Measurements from ENCODE around the gene USH1C.

DNA sequence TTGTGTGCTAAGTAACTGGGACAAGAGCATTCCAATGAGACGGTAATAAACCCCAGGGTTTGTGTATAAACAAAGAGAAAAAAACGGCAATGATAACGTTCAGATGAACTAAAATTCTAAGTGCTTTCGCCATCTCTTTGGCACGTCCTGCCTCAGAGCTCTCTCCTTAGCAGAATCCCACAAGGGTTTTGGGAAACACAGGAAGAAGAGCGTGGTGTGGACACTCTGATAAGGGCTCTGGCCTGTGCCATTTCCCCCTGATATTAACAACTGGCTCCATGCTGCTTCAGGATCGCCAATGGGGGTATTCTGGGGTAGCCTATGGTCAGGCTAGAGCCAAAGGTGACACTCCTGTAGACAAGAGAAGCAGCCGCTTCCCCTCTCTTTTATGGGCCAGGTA, 85.9 kb downstream of the USH1C start:
- no peak for TF ChIP-seq EZH2 (IDR thresholded peaks at IDR 0.05)
- TF ChIP-seq POLR2AphosphoS5 (IDR thresholded peaks at IDR 0.05; ENCODE audit: borderline replicate concordance, low read depth, low read length): no peak
- TF ChIP-seq FOXP2 (optimal IDR thresholded peaks at IDR 0.05; ENCODE audit: control extremely low read depth, extremely low read length, insufficient read depth): no peak
